NCI-H1105 treated with DMSO at 0.1 percent for 48 hours (cell line): Measurements from ENCODE around the gene LRRK1.

Source experiments
- DNase-seq: peaks from one replicate; lab custom pipeline; 2025; lab: John Stamatoyannopoulos, UW

LRRK1 gene

GRCh38 chr15:101044625-101045235 is 125.6 kb downstream of the LRRK1 start:
- no peak for DNase-seq

GRCh38 chr15:101045236-101045646 is 126.1 kb downstream of the LRRK1 start:
- no peak for DNase-seq

GRCh38 chr15:101045835-101046691 is 126.9 kb downstream of the LRRK1 start:
- no peak for DNase-seq

- DNase-seq, result no peak
Observed at GRCh38 chr15:101046826-101047225, 127.7 kb downstream of the LRRK1 start.

GRCh38 chr15:101047301-101047781 is 128.2 kb downstream of the LRRK1 start:
- no peak for DNase-seq

- DNase-seq, result no peak
Observed at GRCh38 chr15:101048176-101048575, 129.0 kb downstream of the LRRK1 start.

- DNase-seq, result no peak
Observed at GRCh38 chr15:101048581-101049030, 129.4 kb downstream of the LRRK1 start.

- no peak for DNase-seq
Observed at GRCh38 chr15:101049282-101049681, 130.1 kb downstream of the LRRK1 start.

GRCh38 chr15:101049856-101050622 is 130.9 kb downstream of the LRRK1 start:
- no peak for DNase-seq

GRCh38 chr15:101050623-101051290 is 131.6 kb downstream of the LRRK1 start:
- no peak for DNase-seq

- DNase-seq, result no peak
Observed at GRCh38 chr15:101051291-101052030, 132.3 kb downstream of the LRRK1 start.

- DNase-seq, result no peak
Observed at GRCh38 chr15:101052031-101052620, 133.0 kb downstream of the LRRK1 start.

GRCh38 chr15:101052681-101053121 is 133.5 kb downstream of the LRRK1 start:
- no peak for DNase-seq

GRCh38 chr15:101053261-101053660 is 134.1 kb downstream of the LRRK1 start:
- DNase-seq, result no peak

GRCh38 chr15:101054116-101054515 is 135.0 kb downstream of the LRRK1 start:
- no peak for DNase-seq

- DNase-seq, result no peak
Observed at GRCh38 chr15:101054991-101055390, 135.8 kb downstream of the LRRK1 start.

GRCh38 chr15:101055411-101055810 is 136.3 kb downstream of the LRRK1 start:
- DNase-seq, result no peak

GRCh38 chr15:101056366-101057334 is 137.5 kb downstream of the LRRK1 start:
- DNase-seq, result no peak

- no peak for DNase-seq
Observed at GRCh38 chr15:101057841-101058407, 138.8 kb downstream of the LRRK1 start.
